Measurements from ENCODE around the gene GSTO1.

DNA sequence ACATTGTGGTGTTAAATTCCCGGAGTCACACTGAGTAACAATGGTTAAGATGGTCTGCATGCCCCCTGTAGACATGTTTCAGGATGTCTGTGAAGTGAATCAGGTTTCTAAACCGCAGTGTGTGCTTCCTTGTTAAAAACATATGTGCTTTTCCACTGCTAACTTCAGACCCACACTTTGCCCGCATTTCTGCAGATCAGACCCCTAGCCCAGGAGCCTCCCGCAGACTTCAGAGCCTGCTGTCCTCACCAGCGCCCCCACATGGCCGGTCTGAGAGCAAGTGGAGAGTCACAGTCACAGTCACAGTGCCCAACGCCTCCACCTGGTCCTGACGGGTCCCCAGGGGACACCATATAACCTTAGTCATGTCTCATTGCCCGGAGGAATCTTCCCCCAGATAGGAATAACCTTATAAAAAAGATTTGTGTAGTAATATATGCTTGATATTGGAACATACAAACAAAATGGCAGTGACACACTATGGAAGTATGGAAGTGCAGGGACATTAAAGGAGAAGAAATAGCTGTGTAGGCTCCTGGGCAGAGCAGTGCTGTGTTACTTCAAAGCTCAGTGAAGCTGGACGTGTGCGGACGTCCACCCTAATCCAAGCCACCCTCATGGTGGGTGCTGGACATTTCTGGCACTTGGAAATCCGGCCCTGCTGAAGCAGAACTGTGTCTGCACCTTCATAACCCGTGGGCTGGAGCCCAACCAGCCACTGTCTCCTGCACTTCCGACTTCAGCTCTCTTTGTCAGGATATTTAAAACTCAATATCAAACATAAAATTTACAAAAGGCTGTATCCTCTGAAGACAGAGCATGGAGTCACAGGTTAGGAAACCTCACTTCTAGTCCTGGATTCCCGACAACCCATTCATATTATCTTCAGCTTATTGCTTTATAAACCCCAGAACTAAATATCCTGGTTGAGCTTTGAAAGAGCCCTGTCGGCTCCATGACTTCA, 43.3 kb downstream of the GSTO1 start:
- TF ChIP-seq, protein P1, sequence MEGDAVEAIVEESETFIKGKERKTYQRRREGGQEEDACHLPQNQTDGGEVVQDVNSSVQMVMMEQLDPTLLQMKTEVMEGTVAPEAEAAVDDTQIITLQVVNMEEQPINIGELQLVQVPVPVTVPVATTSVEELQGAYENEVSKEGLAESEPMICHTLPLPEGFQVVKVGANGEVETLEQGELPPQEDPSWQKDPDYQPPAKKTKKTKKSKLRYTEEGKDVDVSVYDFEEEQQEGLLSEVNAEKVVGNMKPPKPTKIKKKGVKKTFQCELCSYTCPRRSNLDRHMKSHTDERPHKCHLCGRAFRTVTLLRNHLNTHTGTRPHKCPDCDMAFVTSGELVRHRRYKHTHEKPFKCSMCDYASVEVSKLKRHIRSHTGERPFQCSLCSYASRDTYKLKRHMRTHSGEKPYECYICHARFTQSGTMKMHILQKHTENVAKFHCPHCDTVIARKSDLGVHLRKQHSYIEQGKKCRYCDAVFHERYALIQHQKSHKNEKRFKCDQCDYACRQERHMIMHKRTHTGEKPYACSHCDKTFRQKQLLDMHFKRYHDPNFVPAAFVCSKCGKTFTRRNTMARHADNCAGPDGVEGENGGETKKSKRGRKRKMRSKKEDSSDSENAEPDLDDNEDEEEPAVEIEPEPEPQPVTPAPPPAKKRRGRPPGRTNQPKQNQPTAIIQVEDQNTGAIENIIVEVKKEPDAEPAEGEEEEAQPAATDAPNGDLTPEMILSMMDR (IDR thresholded peaks at IDR 0.05), result peak in 2 of 7 experiments; percentile 18 to 22
- TF ChIP-seq POLR2A (IDR thresholded peaks at IDR 0.05), result no peak
